ENCODE results near the gene ELOVL1.

The ELOVL1 gene

DNA sequence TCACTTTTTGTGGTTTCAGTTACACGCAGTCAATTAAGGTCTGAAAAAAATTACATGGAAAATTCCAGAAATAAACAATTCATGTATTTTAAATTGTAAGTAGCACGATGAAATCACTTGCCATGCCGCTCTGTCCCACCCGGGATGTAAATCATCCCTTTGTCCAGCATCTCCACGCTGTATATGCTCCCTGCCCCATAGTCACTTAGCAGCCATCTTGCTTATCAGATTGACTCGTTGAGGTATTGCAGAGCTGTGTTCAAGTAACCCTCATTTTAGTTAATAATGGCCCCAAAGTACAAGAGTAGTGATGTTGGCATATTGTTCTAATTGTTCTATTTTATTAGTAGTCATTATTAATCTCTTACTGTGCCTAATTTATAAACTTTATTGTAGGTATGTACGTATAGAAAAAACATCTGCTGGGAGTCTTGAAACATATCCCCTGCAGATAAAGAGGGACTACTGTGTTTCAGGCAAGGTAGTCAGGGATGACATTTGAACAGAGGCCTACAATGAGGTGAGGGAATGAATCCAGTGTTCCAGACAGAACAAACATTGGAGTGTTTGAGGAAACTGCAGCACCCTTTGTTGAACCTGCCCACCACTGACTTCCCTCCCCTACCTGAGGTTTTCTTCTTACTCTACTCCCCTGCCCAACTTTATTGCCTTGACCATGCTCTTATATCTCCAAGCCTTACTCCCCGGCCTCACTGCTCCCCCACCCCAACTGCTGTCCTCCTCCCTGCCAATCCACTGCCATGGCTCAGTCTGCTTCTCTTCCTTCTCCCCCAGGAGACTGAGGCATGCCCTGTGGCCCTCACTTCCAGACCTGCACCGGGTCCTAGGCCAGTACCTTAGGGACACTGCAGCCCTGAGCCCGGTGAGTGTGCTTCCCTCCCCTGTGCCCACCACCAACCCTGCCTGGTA, 16.1 kb downstream of the ELOVL1 start:
- Histone ChIP-seq H3K9me3 (ENCODE audit: control insufficient read depth, insufficient read depth, low read length) (no peaks in the 10 kb centered on the region), H3K27me3 (ENCODE audit: control insufficient read depth, low read length) (no peaks in the 10 kb centered on the region), H3K36me3 (ENCODE audit: control insufficient read depth, low read length) (no peaks in the 10 kb centered on the region), H3K79me2 (ENCODE audit: control insufficient read depth, low read length) (no peaks in the 10 kb centered on the region), H3K9me2 (replicated peaks; ENCODE audit: control insufficient read depth, low read length) (no peaks in the 10 kb centered on the region), H3K4me1 (ENCODE audit: control insufficient read depth, low read length) (no peaks in the 10 kb centered on the region), H3K4me2 (ENCODE audit: low read length) (no peak overlapping the region), H4K20me1 (ENCODE audit: control insufficient read depth, insufficient read depth, low read depth, low read length) (no peaks in the 10 kb centered on the region), H3F3A (ENCODE audit: control insufficient read depth, insufficient read depth) (no peaks in the 10 kb centered on the region), H3K27ac (ENCODE audit: low read depth, low read length) (no peak overlapping the region), H3K4me3 (ENCODE audit: low read length) (no peak overlapping the region)
- no peak for TF ChIP-seq EZH2phosphoT487 (IDR thresholded peaks at IDR 0.05; ENCODE audit: borderline replicate concordance, low read length)
- TF ChIP-seq, protein P1, sequence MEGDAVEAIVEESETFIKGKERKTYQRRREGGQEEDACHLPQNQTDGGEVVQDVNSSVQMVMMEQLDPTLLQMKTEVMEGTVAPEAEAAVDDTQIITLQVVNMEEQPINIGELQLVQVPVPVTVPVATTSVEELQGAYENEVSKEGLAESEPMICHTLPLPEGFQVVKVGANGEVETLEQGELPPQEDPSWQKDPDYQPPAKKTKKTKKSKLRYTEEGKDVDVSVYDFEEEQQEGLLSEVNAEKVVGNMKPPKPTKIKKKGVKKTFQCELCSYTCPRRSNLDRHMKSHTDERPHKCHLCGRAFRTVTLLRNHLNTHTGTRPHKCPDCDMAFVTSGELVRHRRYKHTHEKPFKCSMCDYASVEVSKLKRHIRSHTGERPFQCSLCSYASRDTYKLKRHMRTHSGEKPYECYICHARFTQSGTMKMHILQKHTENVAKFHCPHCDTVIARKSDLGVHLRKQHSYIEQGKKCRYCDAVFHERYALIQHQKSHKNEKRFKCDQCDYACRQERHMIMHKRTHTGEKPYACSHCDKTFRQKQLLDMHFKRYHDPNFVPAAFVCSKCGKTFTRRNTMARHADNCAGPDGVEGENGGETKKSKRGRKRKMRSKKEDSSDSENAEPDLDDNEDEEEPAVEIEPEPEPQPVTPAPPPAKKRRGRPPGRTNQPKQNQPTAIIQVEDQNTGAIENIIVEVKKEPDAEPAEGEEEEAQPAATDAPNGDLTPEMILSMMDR (IDR thresholded peaks at IDR 0.05; ENCODE audit: low read depth, low read length, poor library complexity, severe bottlenecking): no peak

DNA sequence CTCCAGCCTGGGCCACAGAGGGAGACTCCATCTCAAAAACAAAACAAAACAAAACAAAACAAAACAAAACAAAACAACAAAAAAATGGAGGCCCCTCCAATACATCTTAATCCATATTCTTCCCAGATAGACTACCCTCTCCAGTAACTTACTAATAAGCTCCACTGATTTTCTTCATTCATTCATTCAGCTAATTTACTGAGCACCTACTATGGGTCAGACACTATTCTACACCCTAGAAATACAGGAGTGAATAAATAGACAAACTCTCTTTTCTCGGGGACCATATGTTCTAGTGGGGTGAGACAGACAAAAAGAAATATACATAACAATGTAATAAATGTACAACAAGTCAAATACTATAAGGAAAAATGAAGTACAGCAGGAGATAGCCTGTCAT, 16.8 kb downstream of the ELOVL1 start:
- TF ChIP-seq EZH2phosphoT487 (IDR thresholded peaks at IDR 0.05; ENCODE audit: borderline replicate concordance, low read length): no peak
- TF ChIP-seq, protein P1 (IDR thresholded peaks at IDR 0.05; ENCODE audit: low read depth, low read length, poor library complexity, severe bottlenecking): no peak
- no peaks in the 10 kb centered on the region for H3K36me3 ChIP-seq (ENCODE audit: control insufficient read depth, low read length)

DNA sequence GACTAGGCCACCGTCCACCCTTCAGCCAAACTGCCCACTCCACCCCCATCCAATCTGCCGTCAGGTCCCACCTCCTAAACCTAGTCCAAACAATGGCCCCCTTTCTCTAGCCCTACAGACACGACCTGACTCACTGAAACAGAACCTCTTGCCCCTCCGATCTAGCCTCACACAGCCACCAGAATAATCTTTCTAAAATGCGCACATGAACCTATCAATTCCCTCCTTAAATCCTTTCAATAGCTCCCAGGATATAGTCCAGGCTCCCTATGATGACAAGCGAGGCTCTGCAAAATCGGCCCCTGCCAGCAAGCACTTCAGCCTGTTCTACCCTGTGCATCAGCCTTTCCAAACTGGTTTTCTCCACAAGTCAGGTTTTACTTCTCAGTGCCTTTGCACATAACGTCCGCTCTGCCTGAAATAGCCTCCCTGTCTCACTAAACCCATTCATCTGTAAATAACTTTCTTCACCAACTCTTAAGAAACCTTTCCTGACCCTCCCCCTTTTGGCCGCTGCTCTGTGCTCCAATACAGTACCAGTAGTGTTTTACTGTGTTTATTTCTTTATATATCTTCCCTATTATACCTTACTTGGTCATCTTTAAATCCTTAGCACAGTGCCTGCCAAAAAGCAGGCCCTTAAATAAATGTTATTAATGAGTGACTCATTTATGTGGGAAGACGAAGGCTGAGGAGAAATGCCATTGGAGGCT, 18.1 kb downstream of the ELOVL1 start:
- no peaks in the 10 kb centered on the region for H3K79me2 ChIP-seq (ENCODE audit: control insufficient read depth, low read length)
- no peaks in the 10 kb centered on the region for H3K36me3 ChIP-seq (ENCODE audit: control insufficient read depth, low read length)
- H3K9me3 ChIP-seq (ENCODE audit: control insufficient read depth, insufficient read depth, low read length): no peaks in the 10 kb centered on the region
- TF ChIP-seq EZH2phosphoT487 (IDR thresholded peaks at IDR 0.05; ENCODE audit: borderline replicate concordance, low read length): no peak
- TF ChIP-seq, protein P1 (IDR thresholded peaks at IDR 0.05; ENCODE audit: low read depth, low read length, poor library complexity, severe bottlenecking): no peak
- no peaks in the 10 kb centered on the region for H3F3A ChIP-seq (ENCODE audit: control insufficient read depth, insufficient read depth)
- no peak overlapping the region for H3K4me2 ChIP-seq (ENCODE audit: low read length)
- H3K27ac ChIP-seq (ENCODE audit: low read depth, low read length): no peak overlapping the region
- no peak overlapping the region for H3K4me3 ChIP-seq (ENCODE audit: low read length)
- H3K9me2 ChIP-seq (replicated peaks; ENCODE audit: control insufficient read depth, low read length): no peaks in the 10 kb centered on the region
- no peaks in the 10 kb centered on the region for H4K20me1 ChIP-seq (ENCODE audit: control insufficient read depth, insufficient read depth, low read depth, low read length)
- H3K27me3 ChIP-seq (ENCODE audit: control insufficient read depth, low read length): peaks cover 4% of the 10 kb centered on the region; the same call in 1 of the 2 replicates
- H3K4me1 ChIP-seq (ENCODE audit: control insufficient read depth, low read length): no peaks in the 10 kb centered on the region

More for the DNA sequence above, 16.8 kb downstream of the ELOVL1 start:
- no peaks in the 10 kb centered on the region for H3K9me3 ChIP-seq (ENCODE audit: control insufficient read depth, insufficient read depth, low read length)
- no peak overlapping the region for H3K4me2 ChIP-seq (ENCODE audit: low read length)
- H3K4me3 ChIP-seq (ENCODE audit: low read length): no peak overlapping the region
- H3K79me2 ChIP-seq (ENCODE audit: control insufficient read depth, low read length): no peaks in the 10 kb centered on the region
- H3K9me2 ChIP-seq (replicated peaks; ENCODE audit: control insufficient read depth, low read length): no peaks in the 10 kb centered on the region
- peaks cover 3% of the 10 kb centered on the region; the same call in 1 of the 2 replicates for H3K27me3 ChIP-seq (ENCODE audit: control insufficient read depth, low read length)
- H3K4me1 ChIP-seq (ENCODE audit: control insufficient read depth, low read length): no peaks in the 10 kb centered on the region
- no peaks in the 10 kb centered on the region for H4K20me1 ChIP-seq (ENCODE audit: control insufficient read depth, insufficient read depth, low read depth, low read length)
- no peak overlapping the region for H3K27ac ChIP-seq (ENCODE audit: low read depth, low read length)
- no peaks in the 10 kb centered on the region for H3F3A ChIP-seq (ENCODE audit: control insufficient read depth, insufficient read depth)
